IPS-18a (cell line): Measurements from ENCODE around the gene LITAFD.

Source experiments
- H3K27ac ChIP-seq: one replicate; pipeline ENCODE4 v1.5.1; 2013; ENCODE audit warnings: low read length
- H3K27me3 ChIP-seq: one replicate; pipeline ENCODE4 v1.6.1; 2013; ENCODE audit warnings: mild to moderate bottlenecking, low read length; ENCODE audit not compliant: control insufficient read depth, insufficient read depth
- H3K36me3 ChIP-seq: one replicate; pipeline ENCODE4 v1.6.1; 2013; ENCODE audit warnings: low read depth, low read length; ENCODE audit not compliant: control insufficient read depth
- H3K4me1 ChIP-seq: one replicate; pipeline ENCODE4 v1.6.1; 2013; ENCODE audit warnings: low read depth, low read length; ENCODE audit not compliant: control insufficient read depth
- H3K4me3 ChIP-seq: one replicate; pipeline ENCODE4 v1.5.1; 2013; ENCODE audit warnings: low read length
- H3K9ac ChIP-seq: one replicate; pipeline ENCODE4 v1.6.1; 2013; ENCODE audit warnings: mild to moderate bottlenecking, low read length, moderate library complexity
- H3K9me3 ChIP-seq: one replicate; pipeline ENCODE4 v1.6.1; 2013; ENCODE audit warnings: low read depth, low read length; ENCODE audit not compliant: control insufficient read depth

LITAFD gene

DNA sequence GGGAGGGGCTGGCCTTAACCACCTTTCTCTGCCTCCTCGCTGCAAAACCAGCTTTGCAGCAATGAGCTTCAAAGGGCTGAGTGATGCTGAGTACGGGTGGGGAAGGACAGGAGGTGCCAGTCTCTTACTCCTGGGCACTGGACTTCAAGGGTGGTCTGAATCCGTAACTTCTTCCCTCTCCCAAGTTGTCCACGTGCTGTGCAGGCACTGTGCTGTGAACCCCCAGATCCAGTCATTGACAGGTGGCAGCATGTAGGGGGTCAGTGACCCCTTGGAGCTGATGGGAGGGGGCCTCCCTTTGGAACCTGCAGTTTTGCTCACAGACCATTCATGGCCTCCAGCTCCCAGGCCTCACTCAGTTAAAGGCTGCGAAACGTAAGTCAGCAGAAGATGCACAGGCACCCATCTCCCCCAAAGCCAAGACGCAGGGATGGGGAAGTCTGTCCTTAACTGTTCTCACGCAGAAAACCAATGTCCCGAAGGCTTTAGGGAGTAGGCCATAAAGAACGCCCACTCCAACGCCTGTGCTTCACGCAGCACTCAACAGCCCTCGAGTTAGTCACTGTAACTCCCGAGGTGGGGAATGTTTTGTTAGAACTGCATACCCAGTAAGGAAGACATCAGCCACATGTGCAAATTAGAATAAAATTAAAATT lies 7.9 kb downstream of the LITAFD start:
- H3K4me3 ChIP-seq, result no peak overlapping the region
- no peaks in the 10 kb centered on the region for H3K9me3 ChIP-seq
- no peak overlapping the region for H3K9ac ChIP-seq
- peaks cover 50% of the 10 kb centered on the region for H3K36me3 ChIP-seq
- no peak overlapping the region for H3K27ac ChIP-seq
- peaks cover 10% of the 10 kb centered on the region for H3K4me1 ChIP-seq
- no peaks in the 10 kb centered on the region for H3K27me3 ChIP-seq

GRCh38 chr16:8890549-8890921 lies 8.4 kb downstream of the LITAFD start:
- no peak overlapping the region for H3K9ac ChIP-seq
- H3K27ac ChIP-seq, result no peak overlapping the region
- no peaks in the 10 kb centered on the region for H3K27me3 ChIP-seq
- H3K4me1 ChIP-seq, result peaks cover 10% of the 10 kb centered on the region
- H3K36me3 ChIP-seq, result peaks cover 55% of the 10 kb centered on the region
- H3K4me3 ChIP-seq, result no peak overlapping the region
- no peaks in the 10 kb centered on the region for H3K9me3 ChIP-seq

DNA sequence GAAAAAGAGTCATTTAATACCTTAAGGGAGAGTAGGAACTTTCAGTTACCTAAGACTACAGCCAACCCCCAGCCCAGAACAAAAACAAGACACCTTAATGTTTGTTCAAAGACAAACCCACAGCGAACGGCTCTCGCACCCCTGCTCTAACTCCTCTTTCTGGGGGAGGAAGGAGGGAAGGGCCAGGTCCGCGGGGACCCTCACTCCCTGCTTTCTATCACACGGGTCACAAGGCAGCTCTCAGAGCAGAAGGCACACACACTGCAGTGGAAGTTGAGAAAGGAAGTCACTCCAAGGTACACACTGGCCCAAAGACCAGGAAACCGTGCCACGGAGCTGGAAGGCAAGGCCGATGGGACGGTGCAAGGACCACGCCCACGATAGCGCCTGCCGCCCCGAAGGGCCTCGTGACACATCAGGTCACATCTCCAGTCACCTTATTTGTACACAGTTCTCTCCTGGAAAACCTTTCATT lies 10.0 kb downstream of the LITAFD start:
- Histone ChIP-seq H3K4me3 (no peak overlapping the region), H3K27ac (no peak overlapping the region), H3K4me1 (no peaks in the 10 kb centered on the region), H3K9ac (no peak overlapping the region), H3K36me3 (peaks cover 68% of the 10 kb centered on the region), H3K9me3 (no peaks in the 10 kb centered on the region), H3K27me3 (no peaks in the 10 kb centered on the region)

GRCh38 chr16:8893426-8893825 lies 11.3 kb downstream of the LITAFD start:
- no peak overlapping the region for H3K27ac ChIP-seq
- no peaks in the 10 kb centered on the region for H3K27me3 ChIP-seq
- H3K9ac ChIP-seq, result no peak overlapping the region
- peaks cover 80% of the 10 kb centered on the region for H3K36me3 ChIP-seq
- no peaks in the 10 kb centered on the region for H3K9me3 ChIP-seq
- no peaks in the 10 kb centered on the region for H3K4me1 ChIP-seq
- H3K4me3 ChIP-seq, result no peak overlapping the region

DNA sequence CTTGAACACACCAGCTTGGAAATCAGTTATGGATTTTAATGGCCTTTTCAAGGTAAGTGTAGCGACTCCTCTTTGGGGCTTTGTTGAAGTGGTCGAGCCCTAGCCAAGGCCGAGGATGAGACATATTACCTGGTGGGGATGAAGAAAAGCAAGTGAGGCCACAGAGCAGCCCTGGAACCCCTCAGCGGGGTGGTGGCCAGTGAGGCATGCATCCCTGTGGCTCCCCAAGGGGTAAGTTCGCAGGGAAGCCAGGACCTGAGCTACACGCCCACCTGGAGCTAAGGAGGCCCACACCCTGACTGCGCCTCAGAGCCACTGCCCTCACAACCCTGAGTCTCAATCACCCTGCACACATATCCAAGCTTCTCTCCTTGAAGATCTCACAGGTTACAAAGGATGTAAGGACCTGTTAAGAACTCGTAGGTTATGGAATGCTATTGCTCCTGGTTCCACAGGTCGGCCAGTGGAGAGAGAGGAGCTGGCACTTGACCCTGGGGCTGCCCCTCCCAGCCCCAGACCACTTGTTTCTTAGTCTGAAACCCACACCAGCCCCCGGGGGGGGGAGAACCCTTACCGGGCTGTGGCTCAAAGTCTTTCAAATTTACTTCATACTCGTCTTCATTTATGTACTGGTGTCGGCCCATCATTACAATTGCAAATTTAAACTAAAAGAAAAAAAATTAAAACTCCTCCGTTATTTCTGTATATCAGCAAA lies 12.0 kb downstream of the LITAFD start:
- peaks cover 87% of the 10 kb centered on the region for H3K36me3 ChIP-seq
- no peak overlapping the region for H3K4me3 ChIP-seq
- H3K9ac ChIP-seq, result no peak overlapping the region
- no peak overlapping the region for H3K27ac ChIP-seq
- H3K27me3 ChIP-seq, result no peaks in the 10 kb centered on the region
- H3K4me1 ChIP-seq, result no peaks in the 10 kb centered on the region
- no peaks in the 10 kb centered on the region for H3K9me3 ChIP-seq

DNA sequence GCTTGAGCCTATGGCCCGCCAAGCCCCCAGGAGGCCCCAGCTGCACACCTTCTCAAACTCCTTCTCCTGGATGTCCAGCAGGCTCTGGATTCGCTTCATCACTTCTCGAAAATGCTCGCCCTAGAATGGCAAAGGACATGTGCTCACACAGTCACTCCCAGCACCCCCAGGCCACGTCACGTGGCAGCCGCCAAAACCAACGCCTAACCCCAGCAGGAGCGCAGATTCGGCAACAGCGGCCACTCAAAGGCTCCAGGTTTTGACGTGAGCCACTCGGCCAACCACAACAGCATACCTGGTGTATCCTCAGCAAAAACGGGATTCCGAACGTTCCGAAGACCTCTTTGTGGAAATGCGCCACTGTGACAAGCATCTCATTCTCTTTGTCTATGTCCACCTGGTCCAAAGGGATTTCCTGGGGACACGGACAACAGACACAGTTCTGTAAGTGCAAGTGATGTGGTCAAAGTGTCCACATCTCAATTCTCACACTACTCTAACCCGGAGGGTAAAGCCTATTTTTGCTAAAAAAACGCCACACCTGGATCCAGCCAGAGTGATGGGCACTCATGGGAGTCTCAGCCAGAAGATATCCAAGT lies 12.7 kb downstream of the LITAFD start:
- Histone ChIP-seq H3K4me1 (no peaks in the 10 kb centered on the region), H3K9me3 (no peaks in the 10 kb centered on the region), H3K36me3 (peaks cover 90% of the 10 kb centered on the region), H3K9ac (no peak overlapping the region), H3K27ac (no peak overlapping the region), H3K27me3 (no peaks in the 10 kb centered on the region), H3K4me3 (no peak overlapping the region)

DNA sequence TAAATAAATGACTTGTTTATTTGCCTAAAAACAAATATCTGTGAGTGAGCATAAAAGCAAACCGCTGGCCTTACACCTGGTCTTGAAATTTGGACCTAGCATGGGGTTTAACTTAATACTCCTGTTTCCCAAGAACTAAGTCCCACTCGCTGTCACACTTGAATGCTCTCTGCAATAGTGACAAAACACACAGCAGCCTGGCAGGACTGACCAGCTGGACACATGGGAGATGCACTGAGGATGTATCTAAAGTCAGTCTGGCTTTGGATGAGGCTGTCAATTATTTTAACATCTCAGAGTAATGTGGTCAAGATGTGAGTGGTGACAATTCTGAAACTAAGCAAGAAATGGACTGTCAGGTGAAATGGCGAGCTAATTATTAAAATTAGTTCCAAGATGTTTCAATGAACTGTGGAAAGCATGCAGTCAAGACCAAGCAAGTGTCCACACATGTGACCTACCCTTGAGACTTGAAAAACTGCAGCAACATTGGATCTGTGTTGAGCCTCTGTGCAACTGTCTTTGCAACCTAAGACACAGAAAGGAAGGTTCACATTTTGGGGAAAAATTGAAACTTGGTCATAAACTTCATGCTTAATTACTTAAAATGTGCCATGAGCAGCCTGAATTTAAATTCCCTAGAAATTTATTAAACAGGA lies 16.6 kb downstream of the LITAFD start:
- no peaks in the 10 kb centered on the region for H3K27me3 ChIP-seq
- H3K9ac ChIP-seq, result no peak overlapping the region
- H3K36me3 ChIP-seq, result peaks cover 95% of the 10 kb centered on the region
- no peaks in the 10 kb centered on the region for H3K9me3 ChIP-seq
- no peak overlapping the region for H3K4me3 ChIP-seq
- no peaks in the 10 kb centered on the region for H3K4me1 ChIP-seq
- no peak overlapping the region for H3K27ac ChIP-seq

- Histone ChIP-seq H3K4me3 (no peak overlapping the region), H3K9me3 (no peaks in the 10 kb centered on the region), H3K27me3 (no peaks in the 10 kb centered on the region), H3K4me1 (no peaks in the 10 kb centered on the region), H3K9ac (no peak overlapping the region), H3K27ac (no peak overlapping the region), H3K36me3 (peaks cover 92% of the 10 kb centered on the region)
Observed at GRCh38 chr16:8899709-8900317, 17.7 kb downstream of the LITAFD start.

DNA sequence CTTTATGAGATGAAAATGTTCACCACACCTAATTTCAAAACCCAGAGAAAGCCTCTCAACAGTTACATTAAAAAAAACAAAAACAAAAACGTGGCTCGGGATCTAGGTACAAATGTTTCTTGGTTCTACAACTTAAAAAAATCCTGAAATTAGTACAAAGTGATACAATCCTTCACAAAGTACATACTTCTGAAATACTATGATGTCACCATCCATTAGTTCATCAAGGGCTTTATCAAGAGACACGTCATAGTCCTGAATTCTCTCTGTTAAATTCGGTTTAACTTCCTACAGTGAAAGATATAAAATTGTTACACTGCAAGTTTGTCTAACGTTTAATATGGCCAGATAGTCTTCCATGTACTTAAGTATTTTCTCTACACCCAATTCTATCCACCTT lies 18.2 kb downstream of the LITAFD start:
- H3K27ac ChIP-seq, result no peak overlapping the region
- H3K4me1 ChIP-seq, result no peaks in the 10 kb centered on the region
- H3K27me3 ChIP-seq, result no peaks in the 10 kb centered on the region
- H3K9ac ChIP-seq, result no peak overlapping the region
- H3K36me3 ChIP-seq, result peaks cover 92% of the 10 kb centered on the region
- H3K9me3 ChIP-seq, result no peaks in the 10 kb centered on the region
- no peak overlapping the region for H3K4me3 ChIP-seq

- Histone ChIP-seq H3K27me3 (no peaks in the 10 kb centered on the region), H3K4me1 (no peaks in the 10 kb centered on the region), H3K4me3 (no peak overlapping the region), H3K9ac (no peak overlapping the region), H3K36me3 (peaks cover 95% of the 10 kb centered on the region), H3K27ac (no peak overlapping the region), H3K9me3 (no peaks in the 10 kb centered on the region)
Observed at GRCh38 chr16:8901320-8901861, 19.2 kb downstream of the LITAFD start.

DNA sequence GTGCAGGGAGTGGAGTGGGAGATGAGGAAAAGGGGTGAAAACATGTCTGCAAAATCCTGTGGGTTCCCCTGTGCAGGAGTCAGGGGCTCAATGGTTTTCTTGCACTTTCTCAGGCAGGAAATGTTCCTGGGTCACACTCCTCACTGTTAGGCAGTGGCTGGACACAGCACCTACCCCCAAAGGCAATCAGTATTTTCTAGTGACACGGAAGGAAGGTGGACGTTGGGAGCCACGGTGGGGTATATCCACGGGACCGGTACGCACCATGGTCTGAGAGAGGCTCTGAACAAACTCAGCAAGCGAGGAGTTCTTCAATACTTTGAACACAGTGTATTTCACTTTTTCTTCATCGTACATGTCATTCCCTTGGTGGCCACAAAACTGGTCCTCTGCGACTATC lies 20.9 kb downstream of the LITAFD start:
- no peak overlapping the region for H3K9ac ChIP-seq
- H3K9me3 ChIP-seq, result no peaks in the 10 kb centered on the region
- peaks cover 94% of the 10 kb centered on the region for H3K36me3 ChIP-seq
- no peaks in the 10 kb centered on the region for H3K27me3 ChIP-seq
- H3K4me1 ChIP-seq, result no peaks in the 10 kb centered on the region
- H3K4me3 ChIP-seq, result no peak overlapping the region
- H3K27ac ChIP-seq, result no peak overlapping the region
